ENCODE results near the gene PGA3.
"Not testable (repeated sequence)": the region's sequence is repeated elsewhere in the genome, so short reads cannot be mapped to it uniquely, and the experiment has no call there.

PGA3 gene

GRCh38 chr11:61163714-61164605 lies 39.4 kb upstream of the PGA3 start (continued):
- TF ChIP-seq TCF7L2 (IDR thresholded peaks at IDR 0.05; ENCODE audit: borderline replicate concordance, low read depth, low read length) (no peak), PRDM1 (tag by site-specific recombination; IDR thresholded peaks at IDR 0.05) (no peak), ZFP37 (tag by site-specific recombination; IDR thresholded peaks at IDR 0.05) (no peak), ZNF610 (tag by site-specific recombination; IDR thresholded peaks at IDR 0.05; ENCODE audit: borderline replicate concordance) (no peak), ZNF221 (tag by site-specific recombination; IDR thresholded peaks at IDR 0.05; ENCODE audit: borderline replicate concordance) (no peak), IKZF3 (tag by site-specific recombination; IDR thresholded peaks at IDR 0.05) (no peak), GFI1B (tag by site-specific recombination; IDR thresholded peaks at IDR 0.05) (no peak), ZNF138 (tag by site-specific recombination; IDR thresholded peaks at IDR 0.05; ENCODE audit: borderline replicate concordance) (no peak), KLF7 (tag by site-specific recombination; IDR thresholded peaks at IDR 0.05; ENCODE audit: borderline replicate concordance) (no peak), ZNF501 (tag by site-specific recombination; IDR thresholded peaks at IDR 0.05) (no peak), ZNF211 (tag by site-specific recombination; IDR thresholded peaks at IDR 0.05; ENCODE audit: low read depth) (no peak), ZNF560 (tag by site-specific recombination; IDR thresholded peaks at IDR 0.05; ENCODE audit: borderline replicate concordance) (no peak)

DNA sequence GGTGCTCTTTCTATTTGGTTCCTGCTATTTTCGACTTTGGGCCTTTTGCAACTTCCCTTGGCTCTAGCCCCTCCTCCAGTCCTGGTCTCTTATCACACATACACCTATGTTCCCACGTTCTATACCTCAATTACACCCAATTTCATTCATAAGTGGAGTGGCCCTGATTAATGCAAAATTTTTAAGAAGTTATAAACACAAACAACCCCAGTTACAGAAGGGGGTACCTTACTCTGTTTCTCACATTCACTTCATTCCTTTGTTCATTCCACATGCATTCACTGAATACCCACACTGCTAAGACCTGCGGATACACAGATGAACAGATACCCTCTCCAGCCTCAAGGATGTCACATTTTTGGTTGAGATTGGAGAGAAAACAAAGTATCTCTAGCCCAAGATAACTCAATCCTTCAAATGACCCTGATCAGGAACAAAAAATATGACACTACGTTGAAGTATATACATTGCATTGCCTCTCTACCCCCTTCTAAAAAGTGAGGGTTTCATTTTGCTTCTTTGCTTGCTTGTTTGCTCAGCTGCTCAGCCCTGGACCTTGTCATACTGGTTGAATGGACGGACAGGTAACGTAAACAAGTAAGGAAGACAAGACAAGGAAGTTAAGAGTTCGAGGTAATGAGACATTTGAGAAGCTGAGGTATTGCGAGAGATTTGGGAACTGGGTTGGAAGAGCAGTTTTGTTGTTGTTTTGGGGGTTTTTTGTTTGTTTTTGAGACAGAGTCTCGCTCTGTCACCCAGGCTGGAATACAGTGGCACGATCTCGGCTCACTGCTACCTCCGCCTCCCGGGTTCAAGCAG lies 38.5 kb upstream of the PGA3 start:
- TF ChIP-seq, protein P1, sequence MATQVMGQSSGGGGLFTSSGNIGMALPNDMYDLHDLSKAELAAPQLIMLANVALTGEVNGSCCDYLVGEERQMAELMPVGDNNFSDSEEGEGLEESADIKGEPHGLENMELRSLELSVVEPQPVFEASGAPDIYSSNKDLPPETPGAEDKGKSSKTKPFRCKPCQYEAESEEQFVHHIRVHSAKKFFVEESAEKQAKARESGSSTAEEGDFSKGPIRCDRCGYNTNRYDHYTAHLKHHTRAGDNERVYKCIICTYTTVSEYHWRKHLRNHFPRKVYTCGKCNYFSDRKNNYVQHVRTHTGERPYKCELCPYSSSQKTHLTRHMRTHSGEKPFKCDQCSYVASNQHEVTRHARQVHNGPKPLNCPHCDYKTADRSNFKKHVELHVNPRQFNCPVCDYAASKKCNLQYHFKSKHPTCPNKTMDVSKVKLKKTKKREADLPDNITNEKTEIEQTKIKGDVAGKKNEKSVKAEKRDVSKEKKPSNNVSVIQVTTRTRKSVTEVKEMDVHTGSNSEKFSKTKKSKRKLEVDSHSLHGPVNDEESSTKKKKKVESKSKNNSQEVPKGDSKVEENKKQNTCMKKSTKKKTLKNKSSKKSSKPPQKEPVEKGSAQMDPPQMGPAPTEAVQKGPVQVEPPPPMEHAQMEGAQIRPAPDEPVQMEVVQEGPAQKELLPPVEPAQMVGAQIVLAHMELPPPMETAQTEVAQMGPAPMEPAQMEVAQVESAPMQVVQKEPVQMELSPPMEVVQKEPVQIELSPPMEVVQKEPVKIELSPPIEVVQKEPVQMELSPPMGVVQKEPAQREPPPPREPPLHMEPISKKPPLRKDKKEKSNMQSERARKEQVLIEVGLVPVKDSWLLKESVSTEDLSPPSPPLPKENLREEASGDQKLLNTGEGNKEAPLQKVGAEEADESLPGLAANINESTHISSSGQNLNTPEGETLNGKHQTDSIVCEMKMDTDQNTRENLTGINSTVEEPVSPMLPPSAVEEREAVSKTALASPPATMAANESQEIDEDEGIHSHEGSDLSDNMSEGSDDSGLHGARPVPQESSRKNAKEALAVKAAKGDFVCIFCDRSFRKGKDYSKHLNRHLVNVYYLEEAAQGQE (tag by site-specific recombination; IDR thresholded peaks at IDR 0.05), result no peak
- no peak for TF ChIP-seq ZNF776 (tag by site-specific recombination; IDR thresholded peaks at IDR 0.05; ENCODE audit: borderline replicate concordance)
- TF ChIP-seq, protein P2, sequence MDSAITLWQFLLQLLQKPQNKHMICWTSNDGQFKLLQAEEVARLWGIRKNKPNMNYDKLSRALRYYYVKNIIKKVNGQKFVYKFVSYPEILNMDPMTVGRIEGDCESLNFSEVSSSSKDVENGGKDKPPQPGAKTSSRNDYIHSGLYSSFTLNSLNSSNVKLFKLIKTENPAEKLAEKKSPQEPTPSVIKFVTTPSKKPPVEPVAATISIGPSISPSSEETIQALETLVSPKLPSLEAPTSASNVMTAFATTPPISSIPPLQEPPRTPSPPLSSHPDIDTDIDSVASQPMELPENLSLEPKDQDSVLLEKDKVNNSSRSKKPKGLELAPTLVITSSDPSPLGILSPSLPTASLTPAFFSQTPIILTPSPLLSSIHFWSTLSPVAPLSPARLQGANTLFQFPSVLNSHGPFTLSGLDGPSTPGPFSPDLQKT (IDR thresholded peaks at IDR 0.05; ENCODE audit: borderline replicate concordance, low read depth, low read length), result no peak
- TF ChIP-seq ZNF211 (tag by site-specific recombination; IDR thresholded peaks at IDR 0.05; ENCODE audit: low read depth), result no peak
- TF ChIP-seq ZNF433 (tag by site-specific recombination; IDR thresholded peaks at IDR 0.05; ENCODE audit: low read depth), result no peak
- no peak for TF ChIP-seq ZNF214 (tag by site-specific recombination; IDR thresholded peaks at IDR 0.05; ENCODE audit: borderline replicate concordance)
- H3K4me3 ChIP-seq (ENCODE audit: low read depth, low read length), result no peak overlapping the region
- no peaks in the 10 kb centered on the region for H3K4me1 ChIP-seq (ENCODE audit: control insufficient read depth, insufficient read depth, low read length)

GRCh38 chr11:61165785-61166184 lies 37.5 kb upstream of the PGA3 start:
- POLR2A ChIA-PET; H3K4me3 ChIP-seq (ENCODE audit: low read depth, low read length); H3K27ac ChIP-seq (ENCODE audit: extremely low read depth, low read depth, low read length); H3K9me3 ChIP-seq (ENCODE audit: control insufficient read depth, insufficient read depth, low read depth, low read length); H3K4me1 ChIP-seq (ENCODE audit: control insufficient read depth, insufficient read depth, low read length); H3K36me3 ChIP-seq (ENCODE audit: control insufficient read depth in 2 of 2, insufficient read depth in 1 of 2, low read length in 2 of 2); CTCF ChIA-PET: not testable (repeated sequence)

More for the DNA sequence above, 38.5 kb upstream of the PGA3 start:
- Histone ChIP-seq H3K36me3 (ENCODE audit: control insufficient read depth in 2 of 2, insufficient read depth in 1 of 2, low read length in 2 of 2) (no peaks in the 10 kb centered on the region), H3K9me3 (ENCODE audit: control insufficient read depth, insufficient read depth, low read depth, low read length) (no peaks in the 10 kb centered on the region), H3K27ac (ENCODE audit: extremely low read depth, low read depth, low read length) (no peak overlapping the region)
- CTCF ChIA-PET, result no interaction called here
- POLR2A ChIA-PET, result no interaction called here

- H3K9me3 ChIP-seq (ENCODE audit: control insufficient read depth, insufficient read depth, low read depth, low read length); H3K36me3 ChIP-seq (ENCODE audit: control insufficient read depth in 2 of 2, insufficient read depth in 1 of 2, low read length in 2 of 2); H3K27ac ChIP-seq (ENCODE audit: extremely low read depth, low read depth, low read length); POLR2A ChIA-PET; H3K4me1 ChIP-seq (ENCODE audit: control insufficient read depth, insufficient read depth, low read length); H3K4me3 ChIP-seq (ENCODE audit: low read depth, low read length): not testable (repeated sequence)
- CTCF ChIA-PET, result interaction anchor here (0.9 kb wide), 1 partner anchor 132 kb away, joined by 4 read pairs; no protein-coding TSS in a partner anchor
These were observed 37.0 kb upstream of the PGA3 start for GRCh38 chr11:61166331-61166730.
